NCI-H345 treated with DMSO at 0.1 percent for 48 hours (cell line): ENCODE measurements around the gene LRRTM4.

ENCODE experiments used
- DNase-seq: peaks from one replicate; lab custom pipeline; 2025; ENCODE audit not compliant: unreplicated experiment; lab: John Stamatoyannopoulos, UW

The LRRTM4 gene

DNA sequence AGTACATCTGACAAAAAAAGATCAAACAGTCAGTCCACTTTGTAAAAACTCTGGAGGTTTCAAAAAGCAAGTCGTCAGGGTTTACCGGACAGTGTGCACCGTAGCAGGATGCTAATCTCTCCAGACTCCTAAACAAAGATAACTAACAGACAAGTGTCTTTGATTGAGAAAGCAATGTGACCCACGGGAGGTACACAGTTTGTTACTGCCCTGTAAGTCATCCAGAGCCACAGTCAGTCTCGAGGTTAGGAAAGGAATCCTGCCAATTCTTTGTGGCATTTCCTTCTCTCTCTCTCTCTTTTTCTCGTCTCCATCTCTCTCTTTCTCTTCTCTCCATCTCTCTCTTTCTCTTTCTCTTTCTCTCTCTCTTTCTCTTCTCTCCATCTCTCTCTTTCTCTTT is 42.8 kb downstream of the LRRTM4 start:
- DNase-seq: no peak

GRCh38 chr2:77470096-77470495 is 52.1 kb downstream of the LRRTM4 start:
- no peak for DNase-seq

DNA sequence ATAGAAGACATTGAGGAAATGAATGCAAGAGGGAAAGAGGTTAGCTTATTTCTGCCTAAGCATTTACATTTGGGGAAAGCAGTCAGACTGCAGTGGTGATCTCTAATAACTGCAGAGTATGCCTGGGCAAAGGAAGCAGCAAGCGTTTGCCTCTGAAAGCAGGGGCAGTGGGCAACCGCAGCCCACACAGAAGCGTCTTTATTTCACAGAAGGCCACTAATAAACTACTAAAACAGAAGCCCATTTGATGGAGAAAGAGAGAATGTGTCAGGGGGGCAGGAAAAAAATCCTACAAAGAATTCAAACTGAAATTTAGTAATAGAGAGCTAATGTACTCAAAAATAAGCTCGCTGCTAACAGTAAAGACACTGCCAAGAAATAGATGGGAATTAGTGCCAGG is 53.1 kb downstream of the LRRTM4 start:
- DNase-seq: no peak

DNA sequence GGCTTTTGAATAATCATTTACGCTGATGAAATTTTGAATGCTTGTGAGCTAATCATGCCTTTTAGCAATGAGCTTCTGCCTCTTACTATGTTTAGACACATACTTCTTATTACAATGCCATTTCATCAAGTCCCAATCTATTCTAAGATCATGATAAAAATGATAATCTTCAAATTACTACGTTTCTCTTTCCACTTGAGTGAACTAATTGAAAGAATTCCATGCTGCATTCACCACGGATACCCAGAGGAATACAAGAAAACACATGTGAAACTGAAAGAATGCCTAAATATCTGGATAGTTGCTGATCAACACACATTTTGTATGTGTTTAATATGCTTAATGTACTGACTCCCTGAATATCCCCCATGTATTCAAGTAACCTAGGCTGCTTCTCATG is 62.3 kb downstream of the LRRTM4 start:
- no peak for DNase-seq

DNA sequence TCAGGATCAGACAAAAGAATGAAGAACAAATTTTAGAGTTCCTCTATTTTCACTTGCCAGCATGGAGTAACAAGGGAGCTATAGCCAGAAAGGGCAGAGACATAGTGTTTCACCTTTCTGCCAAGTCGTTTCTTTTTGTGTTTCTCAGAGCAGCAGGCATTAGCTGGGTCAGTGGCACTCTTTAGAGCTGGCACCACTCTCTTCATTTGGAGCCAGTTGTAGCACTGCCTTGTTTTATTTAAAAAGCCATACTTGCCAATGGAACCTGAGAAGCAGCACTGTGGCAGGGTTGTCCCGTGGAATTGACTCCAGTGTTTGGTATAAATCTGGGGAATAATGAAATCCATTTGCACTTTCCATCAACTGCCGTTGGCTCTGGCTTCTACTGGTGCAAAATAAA is 64.0 kb downstream of the LRRTM4 start:
- DNase-seq: no peak

- DNase-seq: no peak
Measured at GRCh38 chr2:77457665-77458064, 64.5 kb downstream of the LRRTM4 start.

GRCh38 chr2:77443076-77443475 is 79.1 kb downstream of the LRRTM4 start:
- DNase-seq: no peak

- DNase-seq: no peak
Measured at GRCh38 chr2:77434880-77435279, 87.3 kb downstream of the LRRTM4 start.

DNA sequence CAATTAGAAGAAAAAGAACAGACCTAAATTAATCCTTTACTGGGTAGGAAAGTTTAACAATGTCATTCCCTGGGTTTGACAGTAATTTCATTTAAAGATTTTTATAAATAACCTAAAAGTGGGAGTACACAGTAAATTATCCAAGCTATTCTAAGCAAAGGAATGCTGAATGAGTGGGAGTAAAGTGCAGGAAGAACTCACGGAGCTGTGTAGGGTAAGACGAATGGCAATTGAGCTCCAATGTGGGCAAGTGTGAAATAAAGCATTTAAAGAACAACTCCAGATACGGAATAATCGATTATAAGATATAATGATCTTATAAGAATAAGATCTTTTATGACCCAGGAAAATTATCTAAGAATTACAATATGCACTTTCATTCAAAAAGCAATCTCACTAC is 93.2 kb downstream of the LRRTM4 start:
- no peak for DNase-seq

DNA sequence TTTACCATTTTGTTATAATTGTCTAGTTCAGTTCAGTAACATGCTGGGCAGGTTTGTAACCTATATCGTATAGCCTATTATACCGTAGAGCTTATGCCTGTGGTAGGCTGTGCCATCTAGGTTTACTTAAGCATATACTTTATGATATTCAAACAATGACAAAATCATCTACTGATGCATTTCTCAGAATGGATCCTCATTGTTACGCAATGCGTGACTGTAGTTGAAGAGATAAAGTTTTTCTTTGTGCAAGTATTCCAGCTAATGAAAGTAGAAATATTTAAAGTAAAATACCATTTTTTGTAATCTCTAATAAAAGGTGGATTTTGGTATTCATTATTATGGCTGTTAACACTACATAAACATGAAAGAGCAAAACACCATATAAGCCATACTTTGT is 100.2 kb downstream of the LRRTM4 start:
- no peak for DNase-seq

GRCh38 chr2:77418537-77418936 is 103.6 kb downstream of the LRRTM4 start:
- no peak for DNase-seq

- no peak for DNase-seq
Measured at GRCh38 chr2:77404189-77404588, 118.0 kb downstream of the LRRTM4 start.

DNA sequence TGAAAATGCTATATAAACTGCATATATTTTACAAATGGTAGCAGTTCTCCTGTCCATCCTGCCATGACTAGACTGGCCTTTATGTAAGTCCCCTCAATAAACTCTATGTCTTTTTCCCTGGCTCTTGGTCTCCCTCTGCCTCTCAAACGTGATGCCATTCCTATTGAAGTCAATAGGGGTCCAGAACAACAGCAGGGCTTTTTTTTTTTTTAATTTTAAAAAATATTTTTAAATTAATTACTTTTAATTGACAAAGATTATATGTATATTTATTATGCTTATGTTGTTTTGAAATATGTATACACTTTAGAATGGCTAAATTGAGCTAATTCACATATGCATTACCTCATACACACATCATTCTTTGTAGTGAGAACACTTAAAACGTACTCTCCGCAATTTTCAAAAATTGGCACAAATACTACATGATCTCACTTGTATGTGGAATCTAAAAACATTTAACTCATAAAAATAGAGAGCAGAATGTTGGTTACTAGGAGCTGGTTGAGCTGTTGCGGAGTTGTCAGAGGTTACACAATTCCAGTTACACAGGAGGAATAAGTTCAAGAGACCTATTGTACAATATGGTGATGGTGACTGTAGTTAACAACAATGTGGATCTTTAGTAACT is 123.1 kb downstream of the LRRTM4 start:
- DNase-seq: no peak

DNA sequence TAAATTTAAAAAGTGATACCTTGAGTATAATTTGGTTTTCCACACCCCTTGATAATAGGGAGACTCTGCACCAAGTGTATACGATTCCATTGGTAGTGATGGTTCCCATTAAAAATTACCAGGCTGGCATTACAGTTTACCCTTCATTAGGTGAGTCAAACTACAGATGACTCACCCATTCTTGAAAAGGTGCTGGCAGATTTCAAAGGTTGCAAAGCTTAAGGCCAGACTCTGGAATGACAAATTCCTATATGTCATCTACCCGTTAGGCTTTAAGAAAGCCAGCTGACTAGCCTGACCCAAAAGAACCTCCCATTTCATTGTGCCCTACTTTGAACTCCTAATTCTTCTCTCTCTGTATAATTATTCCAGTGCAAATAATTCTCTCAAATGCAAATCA is 124.4 kb downstream of the LRRTM4 start:
- no peak for DNase-seq

GRCh38 chr2:77395011-77395410 is 127.2 kb downstream of the LRRTM4 start:
- DNase-seq: no peak

DNA sequence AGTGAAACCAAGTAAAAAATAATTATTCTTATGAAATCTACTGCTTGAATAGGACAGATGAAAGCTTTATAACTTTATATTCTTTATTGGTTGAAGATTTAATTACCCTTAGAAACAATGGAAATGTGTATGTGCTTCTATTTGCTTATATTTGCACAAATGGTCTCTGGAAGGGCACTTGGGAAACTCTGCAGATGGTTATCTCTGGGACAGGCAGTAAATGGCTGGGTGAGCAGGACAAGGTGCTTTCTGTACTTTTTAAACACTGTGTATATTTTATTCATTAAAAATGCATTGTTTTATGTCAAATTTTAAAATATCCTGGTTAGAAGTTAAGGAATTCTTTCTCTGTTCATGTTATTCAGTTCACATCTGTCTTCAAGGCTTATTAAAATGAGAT is 131.1 kb downstream of the LRRTM4 start:
- no peak for DNase-seq

DNA sequence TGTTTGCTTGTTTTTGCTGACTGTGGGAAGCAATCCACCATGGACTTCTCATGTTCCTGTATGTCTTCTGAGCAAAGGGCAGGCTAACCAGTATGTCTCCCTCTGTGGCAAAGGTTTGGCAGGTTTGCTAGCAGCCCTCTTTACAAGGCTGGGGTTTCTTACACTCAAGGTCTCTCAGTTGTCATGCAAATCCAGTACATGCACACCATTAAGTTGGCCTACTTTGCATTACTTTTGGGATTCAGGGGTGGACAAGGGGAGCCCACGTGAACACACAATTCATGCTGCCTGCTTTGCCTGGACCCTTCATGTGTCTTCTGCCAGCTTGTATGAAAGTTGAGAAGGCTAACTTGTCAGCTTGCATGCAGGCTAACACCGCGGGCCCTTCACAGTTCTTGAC is 134.9 kb downstream of the LRRTM4 start:
- DNase-seq: no peak

GRCh38 chr2:77372636-77373035 is 149.5 kb downstream of the LRRTM4 start:
- DNase-seq: no peak

- DNase-seq: no peak
Measured at GRCh38 chr2:77370511-77370910, 151.7 kb downstream of the LRRTM4 start.

- DNase-seq: no peak
Measured at GRCh38 chr2:77363277-77363676, 158.9 kb downstream of the LRRTM4 start.

- DNase-seq: no peak
Measured at GRCh38 chr2:77348821-77349220, 173.4 kb downstream of the LRRTM4 start.

DNA sequence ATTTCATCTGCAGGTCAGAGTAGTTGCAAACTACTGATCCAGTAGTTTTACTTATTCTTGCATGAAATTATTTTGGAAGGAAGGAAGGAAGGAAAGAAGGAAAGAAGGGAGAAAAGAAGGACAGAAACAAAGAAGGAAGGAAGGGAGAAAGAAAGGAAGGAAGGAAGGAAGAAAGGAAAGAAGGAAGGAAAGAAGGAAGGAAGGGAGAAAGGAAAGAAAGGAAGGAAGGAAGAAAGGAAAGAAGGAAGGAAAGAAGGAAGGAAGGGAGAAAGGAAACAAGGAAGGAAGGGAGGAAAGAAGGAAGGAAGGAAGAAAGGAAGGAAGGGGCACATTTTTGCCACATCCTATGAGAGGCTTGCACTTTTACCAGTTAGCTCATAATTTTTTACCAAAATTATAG is 186.2 kb downstream of the LRRTM4 start:
- no peak for DNase-seq

GRCh38 chr2:77328134-77328931 is 193.8 kb downstream of the LRRTM4 start:
- DNase-seq: no peak
